ENCODE results near the gene GINS3.

GRCh38 chr16:58389724-58390123, 2.5 kb upstream of the GINS3 start:
- TF ChIP-seq CTCF (IDR thresholded peaks at IDR 0.05) (no peak), POLR2A (IDR thresholded peaks at IDR 0.05) (no peak)

Measured in stomach (tissue), 4 donors.